NCI-H1092 treated with DMSO at 0.1 percent for 48 hours (cell line): ENCODE results near the gene RIMBP2.
A peak's percentile ranks its signal among the peaks of the same experiment; 100 is the strongest.
"Not testable (repeated sequence)": the region's sequence is repeated elsewhere in the genome, so short reads cannot be mapped to it uniquely, and the experiment has no call there.

Experiments used
- DNase-seq: peaks from one replicate; lab custom pipeline; 2025; lab: John Stamatoyannopoulos, UW

The RIMBP2 gene

GRCh38 chr12:130705178-130705822, 10.8 kb downstream of the RIMBP2 start:
- no peak for DNase-seq

- DNase-seq = no peak
Observed at GRCh38 chr12:130704606-130705005, 11.5 kb downstream of the RIMBP2 start.

GRCh38 chr12:130703733-130704375, 12.2 kb downstream of the RIMBP2 start:
- DNase-seq = no peak

- no peak for DNase-seq
Observed at GRCh38 chr12:130702966-130703732, 12.9 kb downstream of the RIMBP2 start.

DNA sequence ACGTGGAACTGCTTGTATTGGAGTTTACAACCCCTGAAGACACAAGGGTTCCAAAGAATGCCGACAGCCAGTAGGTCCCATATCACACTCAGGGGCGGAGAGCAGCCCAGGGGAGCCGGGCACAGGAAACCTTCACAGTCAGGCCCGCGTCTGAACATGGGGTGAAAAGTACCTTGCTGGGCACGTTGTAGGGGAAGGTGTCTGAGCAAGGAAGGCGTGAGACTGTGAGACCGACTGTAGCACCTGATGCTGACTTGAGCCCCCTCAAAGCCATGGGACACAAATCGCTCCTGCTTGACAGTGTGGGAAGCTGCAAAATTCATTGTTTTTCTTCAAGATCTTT, 14.7 kb downstream of the RIMBP2 start:
- DNase-seq = no peak

GRCh38 chr12:130700492-130701401, 15.4 kb downstream of the RIMBP2 start:
- DNase-seq = peak; percentile 18

DNA sequence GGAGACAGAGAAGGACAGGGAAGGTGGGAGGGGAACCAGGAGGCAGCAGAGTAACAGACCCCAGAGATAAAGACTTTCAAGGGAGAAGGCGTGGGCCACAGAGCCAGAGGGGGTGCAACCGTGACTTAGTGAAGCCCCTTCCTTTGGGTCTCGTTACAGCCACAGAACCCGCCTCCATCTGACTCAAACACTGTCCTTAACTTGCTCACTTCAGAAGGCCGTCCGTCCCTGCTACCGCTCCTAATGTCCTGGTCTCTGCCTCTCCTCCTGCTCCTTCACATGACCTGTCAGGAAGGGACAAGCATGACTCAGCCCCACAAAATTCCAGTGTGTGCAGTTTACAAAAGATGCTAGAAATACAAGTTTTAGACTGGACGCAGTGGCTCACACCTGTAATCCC, 18.0 kb downstream of the RIMBP2 start:
- no peak for DNase-seq

DNA sequence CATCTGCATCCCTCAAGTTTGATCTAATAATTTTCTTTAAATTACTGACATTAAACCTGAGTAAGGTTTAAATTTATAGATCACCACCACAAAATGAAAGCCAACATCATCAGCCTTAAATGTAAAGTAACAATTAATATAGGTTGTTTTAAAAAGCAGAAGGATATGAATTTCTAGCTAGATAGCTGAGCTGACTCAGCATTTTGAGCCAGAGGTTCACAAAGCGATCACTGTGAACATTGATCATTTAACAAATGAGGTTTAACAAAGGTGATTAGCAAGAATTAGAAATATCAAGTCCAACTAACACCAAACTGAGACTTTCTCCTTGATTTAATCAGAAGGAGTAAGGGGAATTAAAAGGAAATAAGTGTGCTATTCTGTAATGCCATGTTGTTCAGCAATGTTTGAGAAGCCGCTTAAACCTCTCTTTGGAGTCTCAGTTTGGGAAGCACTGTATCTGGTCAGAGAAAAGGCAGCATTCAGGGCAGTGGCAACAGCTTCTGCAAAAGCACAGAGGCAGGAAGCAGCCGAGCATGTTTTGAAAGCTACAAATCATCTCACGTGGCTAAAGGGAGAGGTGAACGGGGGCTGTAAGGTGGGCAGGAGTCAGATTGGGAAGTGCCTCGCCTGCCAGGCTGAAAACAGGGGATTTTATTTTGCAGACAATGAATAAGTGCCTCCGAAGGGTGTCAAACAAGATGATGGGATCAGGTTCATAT, 19.6 kb downstream of the RIMBP2 start:
- no peak for DNase-seq

- DNase-seq = no peak
Observed at GRCh38 chr12:130695061-130695460, 21.0 kb downstream of the RIMBP2 start.

DNA sequence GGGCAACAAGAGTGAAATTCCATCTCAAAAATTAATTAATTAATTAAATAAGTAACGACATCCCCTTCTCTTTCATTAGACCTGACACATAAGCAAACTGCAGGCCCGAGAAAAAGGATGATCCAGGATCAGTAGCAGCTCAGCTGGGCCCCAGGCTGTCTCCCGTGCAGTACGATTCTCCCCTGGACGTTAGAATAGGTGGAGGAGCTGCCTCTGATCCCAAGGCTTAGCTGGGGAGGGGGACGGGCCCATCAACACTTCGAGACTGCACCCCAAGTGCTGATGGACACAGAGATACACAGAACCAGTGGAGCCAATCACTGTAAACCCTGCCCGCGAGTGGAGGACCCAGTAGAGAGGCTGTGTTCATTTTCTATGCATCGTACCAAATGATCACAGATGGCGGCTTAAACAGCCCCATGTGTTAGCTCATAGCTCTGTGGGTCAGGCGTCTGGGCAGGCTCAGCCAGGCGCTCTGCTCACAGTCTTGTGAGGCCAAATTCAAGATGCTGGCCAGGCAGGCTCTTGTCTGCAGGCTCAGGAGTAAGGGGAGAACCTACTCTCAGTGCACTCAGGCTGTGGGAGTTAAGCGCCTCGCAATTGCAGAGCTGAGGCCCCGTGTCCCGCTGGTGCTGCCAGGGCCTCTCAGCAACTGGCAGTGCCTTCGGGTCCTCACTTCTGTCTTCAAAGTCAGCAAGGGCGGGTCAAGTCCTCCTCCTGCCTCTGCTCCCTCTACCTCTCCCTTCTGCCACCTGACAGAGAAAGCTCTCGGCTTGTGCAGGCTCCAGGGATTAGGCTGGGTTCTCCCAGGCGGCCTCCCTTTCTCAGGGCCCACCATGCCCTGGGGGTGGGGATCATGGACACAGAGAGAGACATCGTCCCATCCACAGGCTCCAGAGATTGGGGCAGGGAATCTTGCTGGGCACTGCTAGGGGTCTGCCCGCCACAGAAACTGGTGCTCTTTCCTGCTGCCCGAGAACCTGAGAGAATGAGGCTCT, 26.4 kb downstream of the RIMBP2 start:
- DNase-seq = no peak

DNA sequence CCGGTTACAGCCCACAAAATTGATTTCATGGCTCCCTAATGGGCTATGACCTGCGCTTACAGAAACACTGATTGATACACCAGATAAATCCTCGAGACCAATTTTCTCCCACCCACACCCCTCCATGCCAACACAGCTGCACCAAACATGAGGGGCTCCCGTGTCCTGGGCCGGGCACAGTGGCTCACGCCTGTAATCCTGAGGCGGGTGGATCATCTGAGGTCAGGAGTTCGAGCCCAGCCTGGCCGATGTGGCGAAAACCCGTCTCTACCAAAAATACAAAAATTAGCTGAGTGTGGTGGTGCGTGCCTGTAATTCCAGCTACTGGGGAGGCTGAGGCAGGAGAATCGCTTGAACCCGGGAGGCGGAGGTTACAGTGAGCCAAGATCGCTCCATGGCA, 27.1 kb downstream of the RIMBP2 start:
- not testable (repeated sequence) for DNase-seq

- DNase-seq = no peak
Observed at GRCh38 chr12:130687796-130688778, 28.0 kb downstream of the RIMBP2 start.

GRCh38 chr12:130687190-130687589, 28.9 kb downstream of the RIMBP2 start:
- peak; percentile 30 for DNase-seq

- DNase-seq = peak; percentile 62
Observed at GRCh38 chr12:130686511-130686991, 29.5 kb downstream of the RIMBP2 start.

DNA sequence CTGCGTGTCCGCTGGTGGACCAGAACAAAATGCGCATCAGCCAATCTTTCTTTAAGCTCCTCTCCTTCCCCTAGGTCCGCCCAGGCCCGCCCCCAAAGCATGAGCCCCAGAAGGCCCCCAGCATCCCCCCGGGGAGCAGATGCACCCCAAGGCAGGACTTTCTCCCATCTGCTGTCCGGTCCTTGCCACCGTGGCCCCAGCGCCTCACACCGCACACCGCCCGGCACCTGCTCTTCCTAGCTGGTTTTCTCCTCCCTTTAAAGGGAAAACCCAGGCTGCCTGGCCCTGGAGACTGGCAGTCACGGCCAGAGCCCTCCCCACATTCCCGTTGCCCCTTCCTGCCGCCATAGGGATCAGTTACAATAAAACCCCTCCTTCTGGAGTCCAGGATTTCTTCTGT, 30.2 kb downstream of the RIMBP2 start:
- DNase-seq = no peak

- DNase-seq = no peak
Observed at GRCh38 chr12:130685250-130685787, 30.8 kb downstream of the RIMBP2 start.

DNA sequence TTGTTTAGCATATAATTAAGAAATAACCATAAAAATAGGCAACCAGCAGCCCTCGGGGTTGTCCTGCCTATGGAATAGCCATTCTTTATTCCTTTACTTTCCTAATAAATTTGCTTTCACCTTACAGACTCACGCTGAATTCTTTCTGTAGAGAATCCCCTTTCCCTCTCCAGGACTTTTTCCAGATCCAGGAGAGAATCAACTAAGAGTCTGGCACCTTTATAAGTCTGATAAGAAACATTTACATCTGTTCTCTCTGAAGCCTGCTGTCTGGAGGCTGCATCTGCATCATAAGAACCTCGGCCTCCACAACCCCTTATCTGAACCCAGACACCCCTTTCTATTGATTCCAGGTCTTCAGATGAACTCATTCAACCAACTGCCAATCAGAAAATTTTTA, 32.3 kb downstream of the RIMBP2 start:
- DNase-seq = no peak

GRCh38 chr12:130683080-130683479, 33.0 kb downstream of the RIMBP2 start:
- no peak for DNase-seq
